NT2/D1 (cell line): ENCODE measurements around the gene TTC34.

Experiments
- DNase-seq: peaks from one replicate; pipeline ENCODE4 v3.0.0-alpha.2; 2011; ENCODE audit warnings: low read depth, low spot score
- H3K27me3 ChIP-seq: 2 replicates; pipeline ENCODE4 v1.6.0; 2011; ENCODE audit warnings: mild to moderate bottlenecking; ENCODE audit not compliant: insufficient read length, insufficient read depth
- H3K36me3 ChIP-seq: 2 replicates; pipeline ENCODE4 v1.6.1; 2011; ENCODE audit warnings: mild to moderate bottlenecking, low read length, mixed read lengths; ENCODE audit not compliant: insufficient read depth, insufficient read length
- H3K4me1 ChIP-seq: 2 replicates; pipeline ENCODE4 v1.5.1; 2011; ENCODE audit not compliant: insufficient read depth, insufficient read length
- H3K4me3 ChIP-seq: 2 replicates; pipeline ENCODE4 v1.5.1; 2011; ENCODE audit warnings: low read depth; ENCODE audit not compliant: insufficient read length
- H3K9ac ChIP-seq: 2 replicates; pipeline ENCODE4 v1.6.0; 2011; ENCODE audit warnings: low read depth; ENCODE audit not compliant: insufficient read length
- H3K9me3 ChIP-seq: 2 replicates; pipeline ENCODE4 v1.5.1; 2011; ENCODE audit warnings: mild to moderate bottlenecking, low read length; ENCODE audit not compliant: insufficient read depth
- SUZ12 ChIP-seq: IDR thresholded peaks from 2 replicates; pipeline ENCODE4 v1.6.1; 2011; ENCODE audit not compliant: insufficient read length, insufficient read depth; ENCODE audit errors: extremely low read depth
- YY1 ChIP-seq: IDR thresholded peaks from 2 replicates; pipeline ENCODE4 v1.6.1; 2011; ENCODE audit not compliant: insufficient read length, insufficient read depth
- ZNF274 ChIP-seq: IDR thresholded peaks from 2 replicates; pipeline ENCODE4 v1.6.1; 2011; ENCODE audit warnings: mild to moderate bottlenecking, low read depth, low read length

Gene TTC34

GRCh38 chr1:2833454-2834145 is 32.1 kb upstream of the TTC34 start:
- Histone ChIP-seq H3K4me3 (no peak overlapping the region), H3K27me3 (no peaks in the 10 kb centered on the region), H3K9me3 (peaks cover 9% of the 10 kb centered on the region; the same call in 1 of the 2 replicates), H3K9ac (no peak overlapping the region), H3K4me1 (peaks cover 3% of the 10 kb centered on the region), H3K36me3 (no peaks in the 10 kb centered on the region)
- TF ChIP-seq SUZ12 (no peak), YY1 (no peak), ZNF274 (no peak)
- DNase-seq = no peak

GRCh38 chr1:2832506-2833453 is 31.3 kb upstream of the TTC34 start:
- H3K36me3 ChIP-seq = no peaks in the 10 kb centered on the region
- peaks cover 3% of the 10 kb centered on the region for H3K4me1 ChIP-seq
- no peak overlapping the region for H3K4me3 ChIP-seq
- H3K9ac ChIP-seq = no peak overlapping the region
- DNase-seq = no peak
- no peak for TF ChIP-seq SUZ12
- TF ChIP-seq ZNF274 = no peak
- no peak for TF ChIP-seq YY1
- H3K9me3 ChIP-seq = peaks cover 10% of the 10 kb centered on the region; the same call in 1 of the 2 replicates
- no peaks in the 10 kb centered on the region for H3K27me3 ChIP-seq

- Histone ChIP-seq H3K4me1 (peaks cover 3% of the 10 kb centered on the region), H3K27me3 (no peaks in the 10 kb centered on the region), H3K9me3 (peaks cover 21% of the 10 kb centered on the region; the same call in 1 of the 2 replicates), H3K36me3 (no peaks in the 10 kb centered on the region), H3K4me3 (no peak overlapping the region), H3K9ac (no peak overlapping the region)
- TF ChIP-seq ZNF274 (no peak), YY1 (no peak), SUZ12 (no peak)
- DNase-seq = no peak
Observed at GRCh38 chr1:2831596-2832212, 30.2 kb upstream of the TTC34 start.

GRCh38 chr1:2830761-2831425 is 29.4 kb upstream of the TTC34 start:
- Histone ChIP-seq H3K27me3 (no peaks in the 10 kb centered on the region), H3K9ac (no peak overlapping the region), H3K4me1 (peaks cover 3% of the 10 kb centered on the region), H3K36me3 (no peaks in the 10 kb centered on the region), H3K4me3 (no peak overlapping the region), H3K9me3 (peaks cover 21% of the 10 kb centered on the region; the same call in 1 of the 2 replicates)
- DNase-seq = no peak
- TF ChIP-seq YY1 (no peak), SUZ12 (no peak), ZNF274 (no peak)

GRCh38 chr1:2829846-2830615 is 28.5 kb upstream of the TTC34 start:
- Histone ChIP-seq H3K4me1 (peaks cover 3% of the 10 kb centered on the region), H3K27me3 (no peaks in the 10 kb centered on the region), H3K9me3 (peaks cover 21% of the 10 kb centered on the region; the same call in 1 of the 2 replicates), H3K36me3 (no peaks in the 10 kb centered on the region), H3K9ac (no peak overlapping the region), H3K4me3 (no peak overlapping the region)
- DNase-seq = no peak
- TF ChIP-seq ZNF274 = no peak
- TF ChIP-seq SUZ12 = no peak
- TF ChIP-seq YY1 = no peak

GRCh38 chr1:2828586-2829250 is 27.2 kb upstream of the TTC34 start:
- peaks cover 21% of the 10 kb centered on the region; the same call in 1 of the 2 replicates for H3K9me3 ChIP-seq

More at GRCh38 chr1:2828586-2829250, 27.2 kb upstream of the TTC34 start:
- TF ChIP-seq ZNF274 (no peak), YY1 (no peak), SUZ12 (no peak)
- DNase-seq = no peak
- no peak overlapping the region for H3K4me3 ChIP-seq
- H3K4me1 ChIP-seq = peaks cover 3% of the 10 kb centered on the region
- no peaks in the 10 kb centered on the region for H3K27me3 ChIP-seq
- H3K36me3 ChIP-seq = no peaks in the 10 kb centered on the region
- H3K9ac ChIP-seq = no peak overlapping the region
